Brain microvascular endothelial cell (primary cell): ENCODE data around the gene KCNJ15.

Experiments
- DNase-seq: peaks from one replicate; pipeline ENCODE4 v3.0.0-alpha.2; 2020
- H3K27ac ChIP-seq: fragments of 250-450 bp; sonication (Bioruptor Pico); 2 replicates; pipeline ENCODE4 v1.5.1; 2020; ENCODE audit warnings: mild to moderate bottlenecking, moderate library complexity
- H3K27me3 ChIP-seq: fragments of 250-450 bp; sonication (Bioruptor Pico); replicated peaks from 2 replicates; pipeline ENCODE4 v1.5.1; 2020; ENCODE audit warnings: mild to moderate bottlenecking
- H3K36me3 ChIP-seq: fragments of 250-450 bp; sonication (Bioruptor Pico); replicated peaks from 2 replicates; pipeline ENCODE4 v1.5.1; 2020; ENCODE audit warnings: mild to moderate bottlenecking
- H3K4me3 ChIP-seq: 2 replicates; pipeline ENCODE4 v1.5.1; 2011; ENCODE audit warnings: low read depth, mild to moderate bottlenecking, control low read depth, low read length, moderate library complexity
- CTCF ChIP-seq: IDR thresholded peaks from 2 replicates; pipeline ENCODE4 v1.5.1; 2011; ENCODE audit warnings: low read depth, mild to moderate bottlenecking, moderate library complexity, low read length, control low read depth, inconsistent platforms; ENCODE audit errors: missing control alignments
- in situ Hi-C: cut with HindIII; loops from 2 replicates; pipeline ENCODE4 v1.10.0; 2017; ENCODE audit warnings: low sequenced_read_pairs, low pct_ligation_motif_present

The KCNJ15 gene

GRCh38 chr21:38247738-38248510, 8.9 kb upstream of the KCNJ15 start:
- TF ChIP-seq CTCF, result no peak
- Histone ChIP-seq H3K4me3 (no peak overlapping the region), H3K27me3 (no peaks in the 10 kb centered on the region), H3K27ac (no peak overlapping the region), H3K36me3 (no peaks in the 10 kb centered on the region)
- DNase-seq, result no peak
- in situ Hi-C loops, result no loop called here

GRCh38 chr21:38249256-38249655, 7.5 kb upstream of the KCNJ15 start:
- DNase-seq, result no peak
- Histone ChIP-seq H3K4me3 (no peak overlapping the region), H3K36me3 (no peaks in the 10 kb centered on the region), H3K27ac (no peak overlapping the region), H3K27me3 (no peaks in the 10 kb centered on the region)
- no peak for TF ChIP-seq CTCF
- in situ Hi-C loops, result no loop called here

GRCh38 chr21:38249696-38250278, 7.0 kb upstream of the KCNJ15 start:
- TF ChIP-seq CTCF, result no peak
- Histone ChIP-seq H3K27ac (no peak overlapping the region), H3K27me3 (no peaks in the 10 kb centered on the region), H3K4me3 (no peak overlapping the region), H3K36me3 (no peaks in the 10 kb centered on the region)
- no peak for DNase-seq
- in situ Hi-C loops, result no loop called here

- peak; percentile 22 for DNase-seq
- no peak overlapping the region for H3K27ac ChIP-seq
- no peaks in the 10 kb centered on the region for H3K27me3 ChIP-seq
- TF ChIP-seq CTCF, result no peak
- in situ Hi-C loops, result no loop called here
- H3K4me3 ChIP-seq, result no peak overlapping the region
- H3K36me3 ChIP-seq, result no peaks in the 10 kb centered on the region
Observed at GRCh38 chr21:38250991-38251418, 5.8 kb upstream of the KCNJ15 start.

GRCh38 chr21:38254970-38255369, 1.8 kb upstream of the KCNJ15 start:
- Histone ChIP-seq H3K36me3 (no peaks in the 10 kb centered on the region), H3K4me3 (no peak overlapping the region), H3K27ac (no peak overlapping the region), H3K27me3 (no peaks in the 10 kb centered on the region)
- no peak for TF ChIP-seq CTCF
- no peak for DNase-seq
- in situ Hi-C loops, result no loop called here

GRCh38 chr21:38255571-38256117, 1.1 kb upstream of the KCNJ15 start:
- TF ChIP-seq CTCF, result no peak
- H3K36me3 ChIP-seq, result no peaks in the 10 kb centered on the region
- in situ Hi-C loops, result no loop called here
- no peak for DNase-seq
- no peaks in the 10 kb centered on the region for H3K27me3 ChIP-seq
- no peak overlapping the region for H3K4me3 ChIP-seq
- H3K27ac ChIP-seq, result no peak overlapping the region
